Measurements from ENCODE around the gene PMM2. TPM values are rescaled to one million over a fixed set of nuclear protein-coding genes. Genes with fewer than 3 reads are reported as not detected.

Gene PMM2
- total and polyA plus RNA-seq, 2 donors (not counting 1 experiment from before 2014, with no cell fraction given) = 15.8 to 47.5 TPM

- Histone ChIP-seq H3K27me3 (replicated peaks in 1 of 4; ENCODE audit: control extremely low read depth in 1 of 4, control insufficient read depth in 3 of 4, insufficient read depth in 4 of 4, low read length in 3 of 4) (no peaks in the 10 kb centered on the region), H3K9me3 (ENCODE audit: control extremely low read depth in 1 of 3, control insufficient read depth in 2 of 3, insufficient read depth in 1 of 3, low read length in 2 of 3) (no peaks in the 10 kb centered on the region), H3K4me3 (ENCODE audit: control extremely low read depth in 1 of 5, extremely low read depth in 1 of 5, insufficient read depth in 1 of 5, low read depth in 2 of 5, low read length in 4 of 5) (peak overlapping the region; percentile 76 to 89 (median 84)), H3K9ac (ENCODE audit: low read length) (peak overlapping the region; percentile 77), H3K36me3 (replicated peaks in 1 of 2; ENCODE audit: control extremely low read depth in 1 of 2, control insufficient read depth in 1 of 2, extremely low read depth in 1 of 2, insufficient read depth in 2 of 2, low read length in 1 of 2) (no peaks in the 10 kb centered on the region), H4K20me1 (ENCODE audit: control insufficient read depth, insufficient read depth, low read length, poor library complexity, severe bottlenecking) (peaks cover 58% of the 10 kb centered on the region), H3K4me2 (replicated peaks; ENCODE audit: low read depth, low read length, poor library complexity, severe bottlenecking) (peak overlapping the region; percentile 99), H2AFZ (ENCODE audit: insufficient read depth, low read depth, low read length, poor library complexity, severe bottlenecking) (peak overlapping the region; percentile 81), H3K79me2 (ENCODE audit: control insufficient read depth, insufficient read depth, low read length) (peaks cover 60% of the 10 kb centered on the region), H3K27ac (ENCODE audit: low read length in 2 of 2) (peak overlapping the region in 1 of 2 donors; percentile 66), H3K4me1 (ENCODE audit: control insufficient read depth in 2 of 2, insufficient read depth in 2 of 2, low read length in 2 of 2) (peaks cover 34 to 68% of the 10 kb centered on the region in 2 donors)
- CTCF ChIA-PET = no interaction called here
- Mint-ChIP-seq H3K27ac (peak overlapping the region; percentile 93), H3K9me3 (ENCODE audit: insufficient read depth) (no peaks in the 10 kb centered on the region), H3K4me1 (peaks cover 59% of the 10 kb centered on the region), H3K4me3 (peak overlapping the region; percentile 94), H3K27me3 (no peaks in the 10 kb centered on the region)
- whole genome bisulfite sequencing (ENCODE audit: insufficient coverage) = 10% methylated on average over 33 of the region's 35 CpGs
- intact Hi-C loops (cut with micrococcal nuclease) = loop anchor here (5.0 kb wide), 2 partner anchors 300 to 1875 kb away; partner anchors contain the start of gene NUBP1
- POLR2A ChIA-PET = interaction anchor here (1.5 kb wide), 1 partner anchor 224 kb away, joined by 5 read pairs; the partner anchor contains the start of gene HAPSTR1
- ATAC-seq (ENCODE audit: low read depth) = no peak
- peak; percentile 37 for DNase-seq
- TF ChIP-seq CTCF (IDR thresholded peaks at IDR 0.05) = no peak
- no peak for TF ChIP-seq EZH2 (IDR thresholded peaks at IDR 0.05; ENCODE audit: borderline replicate concordance, insufficient read depth, low read depth, low read length, poor library complexity, severe bottlenecking)
These were observed 69.7 kb downstream of the PMM2 start for GRCh38 chr16:8867216-8867931.

DNA sequence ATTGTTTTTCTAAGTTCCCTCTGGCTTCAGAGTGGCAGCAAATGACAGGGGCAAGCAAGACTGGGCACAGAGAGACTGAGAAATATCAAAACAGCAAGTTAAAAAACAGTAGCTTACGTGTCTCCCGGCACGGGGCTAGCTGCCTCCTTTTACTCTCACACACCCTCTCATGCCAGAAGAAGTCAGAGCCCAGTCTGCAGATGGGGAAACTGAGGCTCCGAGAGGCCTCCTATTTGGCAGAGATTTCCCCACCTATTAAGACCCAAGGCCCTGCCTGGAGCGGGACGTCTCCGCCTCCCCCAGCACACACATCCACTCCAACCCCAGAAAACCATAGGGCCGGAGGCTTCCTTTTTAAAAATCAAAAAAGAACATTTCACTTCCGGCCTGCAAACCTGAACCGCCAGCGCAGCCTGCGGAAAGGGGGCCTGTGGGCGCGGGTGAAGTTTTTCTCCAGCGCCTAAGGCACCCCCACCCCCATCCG, 70.3 kb downstream of the PMM2 start:
- Histone ChIP-seq H3K4me3 (ENCODE audit: control extremely low read depth in 1 of 5, extremely low read depth in 1 of 5, insufficient read depth in 1 of 5, low read depth in 2 of 5, low read length in 4 of 5) (peak overlapping the region; percentile 76 to 89 (median 84)), H3K9me3 (ENCODE audit: control extremely low read depth in 1 of 3, control insufficient read depth in 2 of 3, insufficient read depth in 1 of 3, low read length in 2 of 3) (no peaks in the 10 kb centered on the region), H3K4me2 (replicated peaks; ENCODE audit: low read depth, low read length, poor library complexity, severe bottlenecking) (peak overlapping the region; percentile 99), H3K79me2 (ENCODE audit: control insufficient read depth, insufficient read depth, low read length) (peaks cover 55% of the 10 kb centered on the region), H3K4me1 (ENCODE audit: control insufficient read depth in 2 of 2, insufficient read depth in 2 of 2, low read length in 2 of 2) (peaks cover 34 to 68% of the 10 kb centered on the region in 2 donors), H3K36me3 (replicated peaks in 1 of 2; ENCODE audit: control extremely low read depth in 1 of 2, control insufficient read depth in 1 of 2, extremely low read depth in 1 of 2, insufficient read depth in 2 of 2, low read length in 1 of 2) (no peaks in the 10 kb centered on the region), H3K27ac (ENCODE audit: low read length in 2 of 2) (peak overlapping the region; percentile 41 to 66), H4K20me1 (ENCODE audit: control insufficient read depth, insufficient read depth, low read length, poor library complexity, severe bottlenecking) (peaks cover 52% of the 10 kb centered on the region), H3K27me3 (replicated peaks in 1 of 4; ENCODE audit: control extremely low read depth in 1 of 4, control insufficient read depth in 3 of 4, insufficient read depth in 4 of 4, low read length in 3 of 4) (no peaks in the 10 kb centered on the region), H2AFZ (ENCODE audit: insufficient read depth, low read depth, low read length, poor library complexity, severe bottlenecking) (peak overlapping the region; percentile 81), H3K9ac (ENCODE audit: low read length) (peak overlapping the region; percentile 77)
- TF ChIP-seq CTCF (IDR thresholded peaks at IDR 0.05) (no peak), EZH2 (IDR thresholded peaks at IDR 0.05; ENCODE audit: borderline replicate concordance, insufficient read depth, low read depth, low read length, poor library complexity, severe bottlenecking) (no peak)
- Mint-ChIP-seq H3K9me3 (ENCODE audit: insufficient read depth) (no peaks in the 10 kb centered on the region), H3K4me3 (peak overlapping the region; percentile 94), H3K27ac (peak overlapping the region; percentile 93), H3K27me3 (no peaks in the 10 kb centered on the region), H3K4me1 (peaks cover 56% of the 10 kb centered on the region)
- DNase-seq = peak; percentile 66
- no peak for ATAC-seq (ENCODE audit: low read depth)
- CTCF ChIA-PET = interaction anchor here (1.7 to 3.8 kb wide), 2 partner anchors 12 to 23 kb away, joined by 11 to 42 read pairs; partner anchors contain the start of gene LITAFD
- intact Hi-C loops (cut with micrococcal nuclease) = loop anchor here (2.0 to 5.0 kb wide), 3 partner anchors 95 to 1874 kb away; partner anchors contain the start of genes NUBP1 and USP7
- POLR2A ChIA-PET = interaction anchor here (1.4 to 1.5 kb wide), 2 partner anchors 24 to 223 kb away, joined by 5 to 9 read pairs; partner anchors contain the start of gene HAPSTR1
- WGBS (ENCODE audit: insufficient coverage) = 0% methylated on average over 15 of the region's 16 CpGs

Data from B cell (primary cell).